ENCODE results near the gene SEMA3E.

The SEMA3E gene

DNA sequence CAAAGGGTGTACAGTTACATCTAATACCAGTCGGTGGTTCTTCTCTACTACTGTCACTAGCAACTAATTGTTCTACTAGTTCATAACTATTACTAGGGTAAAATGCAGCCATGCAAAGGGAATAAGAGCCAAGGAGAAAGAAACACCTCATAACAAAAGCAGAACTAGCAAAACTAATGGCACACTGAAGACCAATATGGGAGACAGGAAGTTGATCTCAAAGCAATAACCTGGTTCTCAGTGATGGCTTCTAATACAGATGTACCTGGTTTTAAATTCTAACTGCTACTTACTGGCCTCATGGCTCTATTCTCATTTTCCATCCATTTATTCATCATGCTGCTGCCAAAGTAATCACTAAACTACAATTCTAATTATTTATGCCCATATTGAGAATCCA is 170.3 kb downstream of the SEMA3E start:
- Histone ChIP-seq H3K4me3 (no peak overlapping the region), H3K27ac (no peak overlapping the region), H3K36me3 (ENCODE audit: insufficient read depth, low read length) (no peaks in the 10 kb centered on the region), H3K9me3 (ENCODE audit: low read depth, low read length) (no peaks in the 10 kb centered on the region), H3K9ac (ENCODE audit: insufficient read length) (no peak overlapping the region)
- TF ChIP-seq EZH2 (IDR thresholded peaks at IDR 0.05) (no peak), POLR2AphosphoS5 (IDR thresholded peaks at IDR 0.05; ENCODE audit: borderline replicate concordance, low read depth, low read length) (no peak), FOXP2 (optimal IDR thresholded peaks at IDR 0.05; ENCODE audit: control extremely low read depth, extremely low read length, insufficient read depth) (no peak)
- DNase-seq (ENCODE audit: low read depth, low spot score): no peak

DNA sequence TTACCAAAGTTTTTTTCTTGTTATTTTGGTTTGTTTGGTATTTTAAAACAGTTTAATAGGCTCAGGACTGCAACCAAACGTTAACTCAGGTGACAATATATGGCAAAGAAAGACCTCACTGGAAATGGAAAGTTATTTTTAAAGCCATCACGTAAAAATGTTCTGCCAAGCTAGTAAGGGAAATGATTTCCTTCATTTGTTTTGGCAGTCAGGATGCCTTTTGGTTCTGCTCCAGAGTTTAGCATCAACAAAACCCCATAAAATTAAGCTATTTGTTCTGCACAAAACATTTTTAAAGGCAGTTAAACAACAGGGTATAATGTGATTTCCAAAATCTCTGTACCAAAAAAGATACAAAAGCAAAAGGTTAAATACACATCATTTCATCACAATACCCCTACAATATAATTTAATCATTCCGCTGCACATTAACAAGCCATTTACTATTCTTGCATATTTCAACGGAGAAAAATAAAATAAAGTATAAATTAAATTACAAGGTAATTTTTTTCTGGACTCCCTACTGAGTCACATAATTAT is 172.4 kb downstream of the SEMA3E start:
- no peak overlapping the region for H3K27ac ChIP-seq
- TF ChIP-seq EZH2 (IDR thresholded peaks at IDR 0.05): no peak
- no peak for TF ChIP-seq FOXP2 (optimal IDR thresholded peaks at IDR 0.05; ENCODE audit: control extremely low read depth, extremely low read length, insufficient read depth)
- TF ChIP-seq POLR2AphosphoS5 (IDR thresholded peaks at IDR 0.05; ENCODE audit: borderline replicate concordance, low read depth, low read length): no peak
- no peaks in the 10 kb centered on the region for H3K9me3 ChIP-seq (ENCODE audit: low read depth, low read length)
- H3K4me3 ChIP-seq: no peak overlapping the region
- DNase-seq (ENCODE audit: low read depth, low spot score): no peak
- H3K36me3 ChIP-seq (ENCODE audit: insufficient read depth, low read length): no peaks in the 10 kb centered on the region
- H3K9ac ChIP-seq (ENCODE audit: insufficient read length): no peak overlapping the region

DNA sequence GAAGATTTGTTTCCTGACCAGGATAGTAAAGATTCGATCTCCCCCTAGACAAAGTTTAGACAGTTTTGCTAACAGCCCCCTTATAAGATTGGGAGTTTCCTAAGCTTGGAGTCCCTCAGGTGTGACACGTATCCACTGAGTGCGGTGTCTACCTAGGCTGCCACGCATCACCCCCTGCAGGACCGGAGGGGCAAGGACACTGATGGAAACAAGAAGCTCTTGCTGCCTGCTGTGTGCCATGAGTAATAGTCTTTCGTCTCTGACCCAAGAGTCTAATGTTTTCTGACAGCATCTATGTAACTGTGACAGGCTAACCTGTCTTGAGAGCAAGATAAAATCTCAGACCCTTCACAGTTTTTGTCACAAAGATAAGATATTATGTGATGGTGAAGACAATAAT is 173.5 kb downstream of the SEMA3E start:
- no peak overlapping the region for H3K4me3 ChIP-seq
- no peaks in the 10 kb centered on the region for H3K9me3 ChIP-seq (ENCODE audit: low read depth, low read length)
- no peak for DNase-seq (ENCODE audit: low read depth, low spot score)

DNA sequence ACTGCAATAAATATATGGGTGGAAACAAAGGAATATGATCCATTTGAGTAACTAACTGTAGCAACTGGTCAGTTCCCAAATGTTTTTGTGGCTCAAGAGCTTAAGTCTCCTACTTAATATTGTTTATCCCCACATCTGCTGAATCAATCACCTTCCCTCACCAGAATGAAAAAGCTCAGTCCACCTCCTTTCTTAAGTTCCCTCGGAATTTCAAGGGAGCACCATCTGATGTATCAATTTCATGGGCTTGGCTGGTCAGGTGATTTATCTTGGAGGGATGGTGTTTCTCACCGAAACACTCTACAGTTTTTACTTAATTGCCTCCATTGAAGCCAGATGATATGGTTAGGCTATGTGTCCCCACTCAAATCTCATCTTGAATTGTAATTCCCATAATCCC is 176.6 kb downstream of the SEMA3E start:
- Histone ChIP-seq H3K36me3 (ENCODE audit: insufficient read depth, low read length) (no peaks in the 10 kb centered on the region), H3K4me3 (no peak overlapping the region), H3K9ac (ENCODE audit: insufficient read length) (no peak overlapping the region), H3K27ac (no peak overlapping the region), H3K9me3 (ENCODE audit: low read depth, low read length) (no peaks in the 10 kb centered on the region)
- no peak for DNase-seq (ENCODE audit: low read depth, low spot score)
- TF ChIP-seq EZH2 (IDR thresholded peaks at IDR 0.05): no peak
- TF ChIP-seq POLR2AphosphoS5 (IDR thresholded peaks at IDR 0.05; ENCODE audit: borderline replicate concordance, low read depth, low read length): no peak
- no peak for TF ChIP-seq FOXP2 (optimal IDR thresholded peaks at IDR 0.05; ENCODE audit: control extremely low read depth, extremely low read length, insufficient read depth)

More for the DNA sequence above, 173.5 kb downstream of the SEMA3E start:
- Histone ChIP-seq H3K36me3 (ENCODE audit: insufficient read depth, low read length) (no peaks in the 10 kb centered on the region), H3K27ac (no peak overlapping the region), H3K9ac (ENCODE audit: insufficient read length) (no peak overlapping the region)
- TF ChIP-seq FOXP2 (optimal IDR thresholded peaks at IDR 0.05; ENCODE audit: control extremely low read depth, extremely low read length, insufficient read depth) (no peak), POLR2AphosphoS5 (IDR thresholded peaks at IDR 0.05; ENCODE audit: borderline replicate concordance, low read depth, low read length) (no peak), EZH2 (IDR thresholded peaks at IDR 0.05) (no peak)

DNA sequence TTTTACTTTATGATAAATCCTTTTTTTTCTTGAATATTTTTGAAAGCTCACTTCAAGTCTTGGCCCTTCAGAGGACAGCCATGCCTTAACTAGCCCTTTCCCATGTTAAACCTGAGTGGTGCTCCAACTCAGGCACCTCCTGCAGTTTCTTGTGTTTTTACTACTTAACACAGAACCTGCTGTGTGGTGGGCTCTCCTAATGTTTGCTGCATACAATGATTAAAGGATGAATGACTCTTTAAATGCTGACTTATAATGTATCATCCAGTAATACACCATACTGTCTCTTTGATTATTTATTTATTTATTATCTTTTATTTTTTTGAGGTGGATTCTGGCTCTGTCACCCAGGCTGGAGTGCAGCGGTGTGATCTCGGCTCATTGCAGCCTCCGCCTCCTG is 179.4 kb downstream of the SEMA3E start:
- TF ChIP-seq FOXP2 (optimal IDR thresholded peaks at IDR 0.05; ENCODE audit: control extremely low read depth, extremely low read length, insufficient read depth) (no peak), POLR2AphosphoS5 (IDR thresholded peaks at IDR 0.05; ENCODE audit: borderline replicate concordance, low read depth, low read length) (no peak), EZH2 (IDR thresholded peaks at IDR 0.05) (no peak)
- no peaks in the 10 kb centered on the region for H3K9me3 ChIP-seq (ENCODE audit: low read depth, low read length)
- peak overlapping the region; percentile 92; the same call in 1 of the 2 replicates for H3K27ac ChIP-seq
- no peak for DNase-seq (ENCODE audit: low read depth, low spot score)
- no peak overlapping the region for H3K9ac ChIP-seq (ENCODE audit: insufficient read length)
- peak overlapping the region; percentile 65 for H3K4me3 ChIP-seq
- no peaks in the 10 kb centered on the region for H3K36me3 ChIP-seq (ENCODE audit: insufficient read depth, low read length)

DNA sequence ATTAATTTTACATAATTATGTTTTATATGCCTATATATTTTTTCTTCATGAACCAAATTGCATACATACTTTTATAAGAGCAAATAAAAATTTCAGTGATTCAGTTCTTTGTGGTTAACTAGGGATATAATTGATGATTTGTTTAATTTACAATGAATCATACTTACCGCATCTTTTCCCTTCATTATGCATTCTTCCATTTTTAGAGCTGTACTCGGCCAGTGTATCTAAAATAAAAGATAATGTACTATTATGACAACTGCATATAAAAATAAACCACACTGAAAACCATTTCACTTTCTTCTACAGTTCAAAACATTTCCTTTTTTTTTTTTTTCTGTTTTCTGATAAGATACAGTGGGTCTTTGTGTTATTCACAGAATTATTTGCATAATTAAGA is 179.9 kb downstream of the SEMA3E start:
- Histone ChIP-seq H3K9ac (ENCODE audit: insufficient read length) (peak overlapping the region; percentile 53), H3K4me3 (peak overlapping the region; percentile 65), H3K9me3 (ENCODE audit: low read depth, low read length) (no peaks in the 10 kb centered on the region), H3K27ac (peak overlapping the region; percentile 92; the same call in 1 of the 2 replicates), H3K36me3 (ENCODE audit: insufficient read depth, low read length) (no peaks in the 10 kb centered on the region)
- DNase-seq (ENCODE audit: low read depth, low spot score): no peak
- TF ChIP-seq EZH2 (IDR thresholded peaks at IDR 0.05) (no peak), POLR2AphosphoS5 (IDR thresholded peaks at IDR 0.05; ENCODE audit: borderline replicate concordance, low read depth, low read length) (no peak), FOXP2 (optimal IDR thresholded peaks at IDR 0.05; ENCODE audit: control extremely low read depth, extremely low read length, insufficient read depth) (no peak)

DNA sequence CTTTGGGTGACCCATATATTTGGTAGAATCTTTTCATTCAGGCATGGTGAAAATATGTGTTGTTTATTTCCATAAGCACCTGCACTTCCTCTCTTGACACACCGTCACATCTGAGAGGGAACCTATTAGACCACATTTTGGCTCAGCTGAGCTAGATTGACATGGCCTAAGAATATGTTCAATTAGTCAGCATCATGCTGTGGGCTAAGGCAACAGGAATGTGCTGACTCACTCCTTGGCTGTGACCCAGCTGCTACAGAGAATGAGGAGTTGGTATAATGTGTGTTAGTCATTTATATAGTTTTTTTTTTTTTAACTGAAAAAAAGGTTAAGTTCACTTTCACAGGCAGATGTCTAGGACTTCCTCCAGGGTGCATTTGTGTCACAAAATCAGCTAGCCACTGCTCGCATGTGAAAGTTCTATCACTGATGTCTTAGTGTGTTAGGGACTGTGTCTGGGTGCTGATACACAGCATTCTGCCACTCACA is 180.6 kb downstream of the SEMA3E start:
- H3K9ac ChIP-seq (ENCODE audit: insufficient read length): peak overlapping the region; percentile 53
- no peaks in the 10 kb centered on the region for H3K36me3 ChIP-seq (ENCODE audit: insufficient read depth, low read length)
- DNase-seq (ENCODE audit: low read depth, low spot score): peak; percentile 72
- H3K4me3 ChIP-seq: peak overlapping the region; percentile 65
- H3K9me3 ChIP-seq (ENCODE audit: low read depth, low read length): no peaks in the 10 kb centered on the region
- peak overlapping the region; percentile 92 for H3K27ac ChIP-seq
- TF ChIP-seq FOXP2 (optimal IDR thresholded peaks at IDR 0.05; ENCODE audit: control extremely low read depth, extremely low read length, insufficient read depth): peak; percentile 18
- TF ChIP-seq POLR2AphosphoS5 (IDR thresholded peaks at IDR 0.05; ENCODE audit: borderline replicate concordance, low read depth, low read length): peak; percentile 49; the same call in 1 of the 2 replicates
- no peak for TF ChIP-seq EZH2 (IDR thresholded peaks at IDR 0.05)

DNA sequence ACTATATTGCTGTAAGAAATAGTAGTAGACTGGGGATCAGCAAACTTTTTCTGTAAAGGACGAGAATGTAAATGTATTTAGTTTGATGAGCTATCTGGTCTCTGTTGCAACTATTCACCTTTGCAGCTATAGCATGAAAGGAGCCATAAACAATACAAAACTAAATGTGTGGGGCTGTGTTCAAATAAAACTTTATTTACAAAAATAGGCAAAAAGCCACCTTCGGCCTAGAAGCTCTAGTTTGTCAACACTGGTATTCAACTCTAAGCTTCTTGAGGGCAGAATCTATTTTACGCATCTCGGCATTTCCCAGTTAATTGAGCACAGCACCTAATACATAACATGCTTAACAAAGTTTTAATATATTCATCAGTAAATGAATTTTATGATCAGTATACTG is 181.4 kb downstream of the SEMA3E start:
- Histone ChIP-seq H3K9me3 (ENCODE audit: low read depth, low read length) (no peaks in the 10 kb centered on the region), H3K4me3 (no peak overlapping the region), H3K9ac (ENCODE audit: insufficient read length) (no peak overlapping the region), H3K27ac (no peak overlapping the region), H3K36me3 (ENCODE audit: insufficient read depth, low read length) (no peaks in the 10 kb centered on the region)
- no peak for TF ChIP-seq EZH2 (IDR thresholded peaks at IDR 0.05)
- TF ChIP-seq FOXP2 (optimal IDR thresholded peaks at IDR 0.05; ENCODE audit: control extremely low read depth, extremely low read length, insufficient read depth): no peak
- no peak for TF ChIP-seq POLR2AphosphoS5 (IDR thresholded peaks at IDR 0.05; ENCODE audit: borderline replicate concordance, low read depth, low read length)
- no peak for DNase-seq (ENCODE audit: low read depth, low spot score)

DNA sequence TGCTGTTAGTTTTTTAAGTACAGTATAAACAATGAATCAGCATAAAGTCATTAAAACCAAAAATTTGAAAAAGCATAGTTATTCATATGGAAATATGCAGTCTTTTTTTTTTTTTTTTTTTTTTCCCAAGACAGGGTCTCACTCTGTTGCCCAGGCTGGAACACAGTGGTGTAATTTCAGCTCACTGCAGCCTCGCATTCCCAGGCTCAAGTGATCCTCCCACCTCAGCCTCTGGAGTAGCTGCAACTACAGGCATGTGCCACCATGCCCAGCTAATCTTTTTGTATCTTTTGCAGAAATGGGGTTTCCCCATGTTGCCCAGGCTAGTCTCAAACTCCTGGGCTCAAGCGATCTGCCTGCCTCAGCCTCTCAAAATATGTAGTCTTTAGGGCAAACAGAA is 182.0 kb downstream of the SEMA3E start:
- H3K27ac ChIP-seq: no peak overlapping the region
- no peak for DNase-seq (ENCODE audit: low read depth, low spot score)
- no peaks in the 10 kb centered on the region for H3K36me3 ChIP-seq (ENCODE audit: insufficient read depth, low read length)
- no peak overlapping the region for H3K4me3 ChIP-seq
- H3K9ac ChIP-seq (ENCODE audit: insufficient read length): no peak overlapping the region
- no peaks in the 10 kb centered on the region for H3K9me3 ChIP-seq (ENCODE audit: low read depth, low read length)
- TF ChIP-seq EZH2 (IDR thresholded peaks at IDR 0.05) (no peak), POLR2AphosphoS5 (IDR thresholded peaks at IDR 0.05; ENCODE audit: borderline replicate concordance, low read depth, low read length) (no peak), FOXP2 (optimal IDR thresholded peaks at IDR 0.05; ENCODE audit: control extremely low read depth, extremely low read length, insufficient read depth) (no peak)
